HL-60/S4 treated with retinoic acid at 250 ng/mL for 4 days and 3 days (cell line): Measurements from ENCODE around the gene NECTIN4.
"Not testable (repeated sequence)": the region's sequence is repeated elsewhere in the genome, so short reads cannot be mapped to it uniquely, and the experiment has no call there.

Experiments used
- in situ Hi-C: fragments of 300-500 bp; cut with MboI; formaldehyde crosslinking; loops from 2 replicates; pipeline ENCODE4 v1.7.0; 2022; ENCODE audit warnings: low sequenced_read_pairs

The NECTIN4 gene

DNA sequence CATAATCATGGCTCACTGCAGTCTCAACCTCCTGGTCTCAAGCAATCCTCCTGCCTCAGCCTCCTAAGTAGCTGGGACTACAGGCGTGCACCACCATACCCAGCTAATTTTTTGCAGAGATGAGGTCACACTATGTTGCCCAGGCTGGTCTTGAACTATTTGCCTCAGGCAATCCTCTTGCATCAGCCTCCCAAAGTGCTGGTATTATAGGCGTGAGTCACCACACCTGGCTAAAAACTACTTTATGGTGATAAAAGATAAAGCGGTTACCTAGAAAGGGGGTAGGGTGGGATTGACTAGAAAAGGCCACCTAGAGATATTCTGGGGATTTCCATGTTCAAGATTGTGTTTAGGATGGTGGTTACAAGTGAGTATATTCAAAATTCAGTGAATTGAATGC is 55.6 kb downstream of the NECTIN4 start:
- in situ Hi-C loops, result no loop called here

DNA sequence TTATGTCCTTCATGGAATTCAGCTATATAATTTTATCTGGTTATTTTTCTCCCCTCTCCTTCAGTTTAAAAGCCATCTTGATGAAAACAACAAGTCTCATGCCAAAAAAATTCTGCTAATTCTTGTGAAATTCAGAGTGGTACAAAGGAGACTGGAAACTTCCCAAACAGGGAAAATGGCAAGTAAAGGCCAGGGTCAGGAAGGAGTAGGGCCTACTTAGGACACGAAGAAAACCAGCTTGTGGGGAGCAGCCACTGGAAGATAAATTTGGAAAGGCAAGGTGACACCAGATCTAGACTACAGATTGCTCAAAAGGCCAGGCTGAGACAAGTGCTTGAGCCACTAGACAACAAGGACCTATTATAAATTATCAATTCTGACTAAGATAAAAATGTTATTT is 56.9 kb downstream of the NECTIN4 start:
- in situ Hi-C loops, result no loop called here

DNA sequence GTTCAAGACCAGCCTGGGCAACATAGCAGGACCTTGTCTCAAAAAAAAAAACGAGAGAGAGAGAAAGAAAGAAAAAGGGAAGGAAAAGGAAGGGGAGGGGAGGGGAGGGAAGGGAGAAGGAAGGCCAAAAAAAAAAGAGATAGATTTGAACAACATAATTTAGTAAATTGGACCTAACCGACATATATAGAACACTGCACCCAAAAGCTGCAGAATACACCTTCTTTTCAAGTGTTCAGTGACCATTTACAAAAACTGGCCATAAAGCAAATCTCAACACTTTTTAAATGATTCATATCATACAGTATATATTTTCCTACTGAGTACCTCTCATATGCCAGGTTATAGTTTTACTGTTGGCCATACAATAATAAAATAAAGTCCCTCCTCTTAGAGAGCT is 57.5 kb downstream of the NECTIN4 start:
- in situ Hi-C loops, result no loop called here

DNA sequence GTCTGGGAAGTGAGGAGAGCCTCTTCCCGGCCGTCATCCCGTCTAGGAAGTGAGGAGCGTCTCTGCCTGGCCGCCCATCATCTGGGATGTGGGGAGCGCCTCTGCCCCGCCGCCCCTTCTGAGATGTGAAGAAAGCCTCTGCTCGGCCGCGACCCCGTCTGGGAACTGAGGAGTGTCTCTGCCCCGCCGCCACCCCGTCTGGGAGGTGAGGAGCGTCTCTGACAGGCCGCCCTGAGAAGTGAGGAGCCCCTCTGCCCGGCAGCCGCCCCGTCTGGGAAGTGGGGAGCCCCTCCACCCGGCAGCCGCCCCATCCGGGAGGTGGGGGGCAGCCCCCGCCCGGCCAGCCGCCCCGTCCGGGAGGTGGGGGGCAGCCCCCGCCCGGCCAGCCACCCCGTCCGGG is 59.9 kb downstream of the NECTIN4 start:
- in situ Hi-C loops, result not testable (repeated sequence)

DNA sequence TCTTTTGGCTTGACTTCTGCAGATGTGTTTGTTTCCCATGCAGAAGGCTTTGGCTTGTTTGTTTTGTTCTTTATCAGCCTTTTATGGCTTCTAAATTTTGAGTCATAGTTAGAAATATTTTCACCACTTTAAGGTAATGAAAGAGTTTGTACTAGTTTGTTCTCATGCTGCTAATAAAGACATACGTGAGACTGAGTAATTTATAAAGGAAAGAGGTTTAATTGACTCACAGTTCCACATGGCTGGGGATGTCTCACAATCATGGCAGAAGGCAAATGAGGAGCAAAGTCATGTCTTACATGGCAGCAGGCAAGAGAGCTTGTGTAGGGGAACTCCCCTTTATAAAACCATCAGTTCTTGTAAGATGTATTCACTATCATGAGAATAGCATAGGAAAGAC is 62.4 kb downstream of the NECTIN4 start:
- in situ Hi-C loops, result not testable (repeated sequence)

DNA sequence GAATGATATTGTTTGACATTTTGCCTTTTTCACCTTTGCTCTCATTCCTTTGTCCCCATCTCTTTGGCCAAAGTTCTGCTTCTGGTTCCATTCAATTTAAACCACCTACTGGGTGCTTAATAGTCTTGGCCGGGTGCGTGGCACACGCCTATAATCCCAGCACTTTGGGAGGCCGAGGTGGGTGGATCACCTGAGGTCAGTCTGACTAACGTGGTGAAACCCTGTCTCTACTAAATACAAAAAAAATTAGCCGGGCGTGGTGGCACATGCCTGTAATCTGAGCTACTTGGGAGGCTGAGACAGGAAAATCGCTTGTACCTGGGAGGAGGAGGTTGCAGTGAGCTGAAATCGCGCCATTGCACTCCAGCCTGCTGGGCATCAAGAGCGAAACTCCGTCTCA is 66.9 kb downstream of the NECTIN4 start:
- in situ Hi-C loops, result not testable (repeated sequence)

DNA sequence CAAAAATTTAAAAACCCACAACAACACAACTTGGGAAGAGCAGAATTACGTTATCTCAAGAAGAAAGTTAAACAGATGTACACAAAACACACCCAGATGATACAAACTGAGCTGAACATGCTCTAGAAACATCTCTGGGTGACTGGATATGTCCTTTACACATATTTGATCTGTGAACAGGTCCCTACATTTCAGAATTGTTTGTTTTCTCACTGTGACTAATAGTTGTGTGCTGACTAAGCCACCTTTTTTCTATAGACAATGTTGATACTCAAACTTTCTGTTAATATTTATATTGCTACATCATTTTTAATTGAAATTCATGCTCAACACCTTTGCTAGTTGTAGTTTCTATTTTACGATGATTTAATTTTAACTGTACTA is 67.4 kb downstream of the NECTIN4 start:
- in situ Hi-C loops, result no loop called here

DNA sequence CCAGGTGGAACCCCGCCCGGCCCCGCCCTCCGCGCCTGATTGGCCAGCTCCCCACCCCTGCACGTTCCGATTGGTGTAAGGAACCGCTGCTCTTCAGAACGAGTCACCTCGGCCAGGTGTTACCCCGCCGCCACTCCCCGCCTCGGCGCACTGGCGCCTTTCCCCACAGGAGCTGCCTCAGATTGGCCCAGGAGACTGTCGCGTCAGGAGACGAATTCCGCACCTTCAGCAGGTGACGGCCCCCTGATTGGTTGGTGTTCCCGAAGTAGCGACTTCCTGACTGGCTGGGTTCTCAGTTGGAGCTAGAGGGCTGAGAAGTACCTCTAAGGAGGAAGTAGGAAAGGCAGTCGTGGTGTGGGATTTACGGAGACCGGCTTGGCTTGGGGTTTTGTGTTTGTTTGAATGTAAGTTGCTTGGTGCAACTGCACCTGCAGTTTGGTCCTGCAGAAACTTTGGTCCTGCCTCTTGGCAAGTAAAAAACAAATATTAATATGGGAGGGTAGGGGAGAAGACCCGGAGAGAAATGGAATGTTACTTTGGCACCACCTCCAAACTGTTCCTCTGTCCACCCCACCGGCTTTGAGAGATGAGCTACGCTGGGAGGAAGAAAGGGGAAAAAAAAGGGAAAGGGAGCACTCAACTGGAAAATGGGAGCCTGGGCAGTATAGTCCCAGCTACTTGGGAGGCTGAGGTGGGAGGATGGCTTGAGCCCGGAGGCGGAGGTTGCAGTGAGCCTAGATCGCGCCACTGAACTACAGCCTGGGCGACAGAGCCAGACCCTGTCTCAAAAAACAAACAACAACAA is 68.0 kb downstream of the NECTIN4 start:
- in situ Hi-C loops, result no loop called here
